HG03571 (cell line): ENCODE results near the gene BRD3.

ENCODE experiments used
- ATAC-seq: cut with Tn5 transposase; IDR thresholded peaks from one replicate; pipeline ENCODE4 v1.9.1; 2021; ENCODE audit not compliant: unreplicated experiment

The BRD3 gene

GRCh38 chr9:134024828-134025605 lies 42.8 kb downstream of the BRD3 start, which contains the start of gene BRD3OS:
Gene BRD3OS, plus strand, starts transcription at chr9:134025481. Its CDS starts 1,267 bp downstream, at chr9:134026748.
- ATAC-seq = peak; percentile 85

- ATAC-seq = no peak
These were observed 43.5 kb downstream of the BRD3 start for GRCh38 chr9:134024214-134024792.

- no peak for ATAC-seq
These were observed 52.9 kb downstream of the BRD3 start for GRCh38 chr9:134014946-134015345.

- no peak for ATAC-seq
These were observed 56.4 kb downstream of the BRD3 start for GRCh38 chr9:134011401-134011800.

GRCh38 chr9:134010310-134011173 lies 57.3 kb downstream of the BRD3 start:
- no peak for ATAC-seq

GRCh38 chr9:134007571-134007970 lies 60.3 kb downstream of the BRD3 start:
- ATAC-seq = no peak

- ATAC-seq = no peak
These were observed 60.7 kb downstream of the BRD3 start for GRCh38 chr9:134007150-134007549.

- no peak for ATAC-seq
These were observed 62.4 kb downstream of the BRD3 start for GRCh38 chr9:134005381-134005780.

- no peak for ATAC-seq
These were observed 62.9 kb downstream of the BRD3 start for GRCh38 chr9:134004881-134005280.

- ATAC-seq = no peak
These were observed 63.5 kb downstream of the BRD3 start for GRCh38 chr9:134004131-134004873.

- no peak for ATAC-seq
These were observed 64.6 kb downstream of the BRD3 start for GRCh38 chr9:134003237-134003636.

GRCh38 chr9:134002796-134003195 lies 65.0 kb downstream of the BRD3 start:
- no peak for ATAC-seq

- no peak for ATAC-seq
These were observed 68.0 kb downstream of the BRD3 start for GRCh38 chr9:133999851-134000265.

- ATAC-seq = no peak
These were observed 68.8 kb downstream of the BRD3 start for GRCh38 chr9:133998915-133999595.

GRCh38 chr9:133997584-133997983 lies 70.2 kb downstream of the BRD3 start:
- ATAC-seq = no peak

- ATAC-seq = no peak
These were observed 71.0 kb downstream of the BRD3 start for GRCh38 chr9:133996531-133997520.

GRCh38 chr9:133995012-133995896 lies 72.6 kb downstream of the BRD3 start:
- ATAC-seq = no peak

- no peak for ATAC-seq
These were observed 73.3 kb downstream of the BRD3 start for GRCh38 chr9:133994353-133995011.
